Measurements from ENCODE around the gene PROX1.

The PROX1 gene

DNA sequence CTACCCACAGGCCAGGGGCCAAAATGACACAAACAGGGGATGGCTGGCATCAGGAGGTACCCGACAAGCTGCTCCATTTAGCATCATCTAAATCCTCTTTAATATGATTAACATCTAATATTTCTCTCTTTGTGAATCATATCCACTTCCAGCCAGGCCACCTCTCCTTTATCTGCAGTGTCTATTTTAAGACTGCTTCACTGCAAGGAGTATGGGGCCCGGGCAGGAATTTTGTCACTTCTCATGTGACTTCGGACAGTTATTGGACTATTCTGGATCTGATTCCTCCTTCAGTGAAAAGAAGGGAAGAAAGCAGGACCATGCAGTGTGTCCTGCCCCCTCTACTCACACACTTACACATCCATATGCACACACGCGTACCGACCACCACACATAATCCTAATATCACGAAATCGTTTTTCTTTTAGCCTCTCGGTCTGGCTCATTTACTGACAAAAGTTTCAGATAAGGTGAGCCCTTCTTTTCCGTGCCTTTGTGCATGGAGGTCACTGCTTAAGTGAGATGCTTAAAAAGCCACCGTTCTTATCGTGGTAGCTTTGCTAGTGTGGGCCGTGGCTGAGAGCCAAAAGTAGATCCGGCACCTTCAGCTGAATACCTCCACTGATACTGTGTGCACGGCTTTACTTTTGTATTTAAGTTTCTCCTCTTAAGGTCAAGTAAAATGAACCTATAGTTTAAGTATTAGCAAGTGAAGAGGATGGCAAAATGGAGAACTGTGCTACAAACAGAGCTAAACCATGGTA lies 26.0 kb downstream of the PROX1 start:
- Histone ChIP-seq H3K27ac (ENCODE audit: low read length) (no peak overlapping the region), H3K4me1 (ENCODE audit: insufficient read depth, low read length) (peaks cover 6% of the 10 kb centered on the region; the same call in 1 of the 2 replicates), H3K9me3 (ENCODE audit: insufficient read depth, low read depth, low read length) (no peaks in the 10 kb centered on the region), H3K27me3 (ENCODE audit: insufficient read depth, low read length) (no peaks in the 10 kb centered on the region), H3K9ac (ENCODE audit: low read depth, low read length) (no peak overlapping the region), H3K4me3 (ENCODE audit: low read length) (no peak overlapping the region), H3K36me3 (ENCODE audit: insufficient read depth, low read depth, low read length) (no peaks in the 10 kb centered on the region)

GRCh38 chr1:214014730-214015129 lies 27.0 kb downstream of the PROX1 start:
- H3K4me1 ChIP-seq (ENCODE audit: insufficient read depth, low read length), result peaks cover 6% of the 10 kb centered on the region; the same call in 1 of the 2 replicates

GRCh38 chr1:214017191-214017982 lies 29.6 kb downstream of the PROX1 start:
- H3K9ac ChIP-seq (ENCODE audit: low read depth, low read length), result no peak overlapping the region
- no peak overlapping the region for H3K4me3 ChIP-seq (ENCODE audit: low read length)
- H3K4me1 ChIP-seq (ENCODE audit: insufficient read depth, low read length), result peaks cover 6% of the 10 kb centered on the region; the same call in 1 of the 2 replicates
- H3K27ac ChIP-seq (ENCODE audit: low read length), result no peak overlapping the region
- no peaks in the 10 kb centered on the region for H3K27me3 ChIP-seq (ENCODE audit: insufficient read depth, low read length)
- no peaks in the 10 kb centered on the region for H3K36me3 ChIP-seq (ENCODE audit: insufficient read depth, low read depth, low read length)
- no peaks in the 10 kb centered on the region for H3K9me3 ChIP-seq (ENCODE audit: insufficient read depth, low read depth, low read length)

More at GRCh38 chr1:214014730-214015129, 27.0 kb downstream of the PROX1 start:
- no peaks in the 10 kb centered on the region for H3K27me3 ChIP-seq (ENCODE audit: insufficient read depth, low read length)
- no peak overlapping the region for H3K27ac ChIP-seq (ENCODE audit: low read length)
- no peaks in the 10 kb centered on the region for H3K36me3 ChIP-seq (ENCODE audit: insufficient read depth, low read depth, low read length)
- H3K9ac ChIP-seq (ENCODE audit: low read depth, low read length), result no peak overlapping the region
- H3K9me3 ChIP-seq (ENCODE audit: insufficient read depth, low read depth, low read length), result no peaks in the 10 kb centered on the region
- H3K4me3 ChIP-seq (ENCODE audit: low read length), result no peak overlapping the region

GRCh38 chr1:214018386-214019268 lies 30.9 kb downstream of the PROX1 start:
- Histone ChIP-seq H3K9me3 (ENCODE audit: insufficient read depth, low read depth, low read length) (no peaks in the 10 kb centered on the region), H3K27ac (ENCODE audit: low read length) (no peak overlapping the region), H3K27me3 (ENCODE audit: insufficient read depth, low read length) (no peaks in the 10 kb centered on the region), H3K9ac (ENCODE audit: low read depth, low read length) (no peak overlapping the region), H3K36me3 (ENCODE audit: insufficient read depth, low read depth, low read length) (no peaks in the 10 kb centered on the region), H3K4me1 (ENCODE audit: insufficient read depth, low read length) (peaks cover 6% of the 10 kb centered on the region; the same call in 1 of the 2 replicates), H3K4me3 (ENCODE audit: low read length) (no peak overlapping the region)

GRCh38 chr1:214019499-214019898 lies 31.7 kb downstream of the PROX1 start:
- H3K9ac ChIP-seq (ENCODE audit: low read depth, low read length), result no peak overlapping the region
- no peaks in the 10 kb centered on the region for H3K27me3 ChIP-seq (ENCODE audit: insufficient read depth, low read length)
- no peaks in the 10 kb centered on the region for H3K9me3 ChIP-seq (ENCODE audit: insufficient read depth, low read depth, low read length)
- no peak overlapping the region for H3K4me3 ChIP-seq (ENCODE audit: low read length)
- H3K4me1 ChIP-seq (ENCODE audit: insufficient read depth, low read length), result peaks cover 6% of the 10 kb centered on the region; the same call in 1 of the 2 replicates
- no peaks in the 10 kb centered on the region for H3K36me3 ChIP-seq (ENCODE audit: insufficient read depth, low read depth, low read length)
- H3K27ac ChIP-seq (ENCODE audit: low read length), result no peak overlapping the region

DNA sequence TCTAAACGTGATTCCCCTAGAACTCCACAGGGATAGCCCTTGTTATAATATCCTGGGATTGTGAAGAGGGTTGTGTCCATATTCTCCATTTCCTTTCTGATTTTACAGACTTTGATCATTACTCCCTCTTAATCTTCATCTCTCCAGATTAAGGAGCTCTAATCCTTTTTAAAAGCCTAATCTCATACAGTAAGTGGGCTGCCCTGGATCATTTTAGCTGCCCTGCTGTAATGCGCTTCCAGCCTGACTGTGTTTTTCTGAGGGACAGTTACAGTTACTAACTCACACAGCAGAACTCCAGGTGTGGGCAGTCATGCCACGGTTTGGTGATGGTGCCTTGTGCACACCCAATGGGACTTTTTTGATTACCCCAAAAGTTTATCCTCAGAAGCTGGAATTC lies 33.5 kb downstream of the PROX1 start:
- Histone ChIP-seq H3K4me1 (ENCODE audit: insufficient read depth, low read length) (peaks cover 3% of the 10 kb centered on the region; the same call in 1 of the 2 replicates), H3K9ac (ENCODE audit: low read depth, low read length) (no peak overlapping the region), H3K4me3 (ENCODE audit: low read length) (no peak overlapping the region), H3K27ac (ENCODE audit: low read length) (no peak overlapping the region), H3K36me3 (ENCODE audit: insufficient read depth, low read depth, low read length) (no peaks in the 10 kb centered on the region), H3K9me3 (ENCODE audit: insufficient read depth, low read depth, low read length) (no peaks in the 10 kb centered on the region), H3K27me3 (ENCODE audit: insufficient read depth, low read length) (no peaks in the 10 kb centered on the region)

- Histone ChIP-seq H3K9me3 (ENCODE audit: insufficient read depth, low read depth, low read length) (no peaks in the 10 kb centered on the region), H3K4me1 (ENCODE audit: insufficient read depth, low read length) (peaks cover 6% of the 10 kb centered on the region; the same call in 1 of the 2 replicates), H3K27ac (ENCODE audit: low read length) (no peak overlapping the region), H3K27me3 (ENCODE audit: insufficient read depth, low read length) (no peaks in the 10 kb centered on the region), H3K9ac (ENCODE audit: low read depth, low read length) (no peak overlapping the region), H3K4me3 (ENCODE audit: low read length) (no peak overlapping the region), H3K36me3 (ENCODE audit: insufficient read depth, low read depth, low read length) (no peaks in the 10 kb centered on the region)
These were observed 34.5 kb downstream of the PROX1 start for GRCh38 chr1:214022229-214022791.

DNA sequence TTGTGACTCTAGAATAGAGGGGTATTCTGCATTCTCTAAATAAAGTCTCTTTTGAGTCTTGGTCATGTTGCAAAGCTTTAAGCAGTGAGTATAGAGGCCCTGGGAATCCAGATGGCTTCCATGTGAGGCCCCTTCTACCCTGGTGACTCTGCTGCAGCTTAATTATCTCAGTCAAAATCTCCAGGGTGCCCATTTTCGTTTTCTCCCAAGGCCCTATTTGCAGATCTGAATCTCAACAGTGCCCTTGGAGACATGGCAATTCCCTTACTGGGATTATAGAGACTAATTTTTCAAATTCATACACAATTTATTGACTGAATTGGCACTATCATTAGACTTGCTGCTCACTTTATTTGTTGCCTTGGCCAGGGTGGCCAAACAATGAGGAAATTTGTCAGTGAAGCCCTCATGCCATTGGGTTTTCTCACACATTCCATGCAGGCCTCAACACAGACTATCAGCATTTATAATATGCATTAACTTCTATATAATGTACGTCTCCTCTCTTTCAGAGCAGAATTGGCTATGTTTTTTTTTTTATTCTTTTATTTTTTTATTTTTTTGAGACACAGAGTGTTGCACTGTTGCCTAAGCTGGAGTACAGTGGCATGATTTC lies 35.1 kb downstream of the PROX1 start:
- Histone ChIP-seq H3K36me3 (ENCODE audit: insufficient read depth, low read depth, low read length) (no peaks in the 10 kb centered on the region), H3K4me1 (ENCODE audit: insufficient read depth, low read length) (peaks cover 11% of the 10 kb centered on the region; the same call in 1 of the 2 replicates), H3K9me3 (ENCODE audit: insufficient read depth, low read depth, low read length) (no peaks in the 10 kb centered on the region), H3K9ac (ENCODE audit: low read depth, low read length) (no peak overlapping the region), H3K4me3 (ENCODE audit: low read length) (no peak overlapping the region), H3K27ac (ENCODE audit: low read length) (no peak overlapping the region), H3K27me3 (ENCODE audit: insufficient read depth, low read length) (no peaks in the 10 kb centered on the region)

GRCh38 chr1:214026985-214027384 lies 39.2 kb downstream of the PROX1 start:
- Histone ChIP-seq H3K9me3 (ENCODE audit: insufficient read depth, low read depth, low read length) (no peaks in the 10 kb centered on the region), H3K4me3 (ENCODE audit: low read length) (peak overlapping the region; percentile 34; the same call in 1 of the 2 replicates), H3K36me3 (ENCODE audit: insufficient read depth, low read depth, low read length) (no peaks in the 10 kb centered on the region), H3K27me3 (ENCODE audit: insufficient read depth, low read length) (peaks cover 10% of the 10 kb centered on the region; the same call in 1 of the 2 replicates), H3K27ac (ENCODE audit: low read length) (no peak overlapping the region), H3K4me1 (ENCODE audit: insufficient read depth, low read length) (peaks cover 49% of the 10 kb centered on the region), H3K9ac (ENCODE audit: low read depth, low read length) (peak overlapping the region; percentile 63; the same call in 1 of the 2 replicates)

GRCh38 chr1:214027498-214027897 lies 39.7 kb downstream of the PROX1 start:
- Histone ChIP-seq H3K9me3 (ENCODE audit: insufficient read depth, low read depth, low read length) (no peaks in the 10 kb centered on the region), H3K4me3 (ENCODE audit: low read length) (peak overlapping the region; percentile 34; the same call in 1 of the 2 replicates), H3K4me1 (ENCODE audit: insufficient read depth, low read length) (peaks cover 49% of the 10 kb centered on the region), H3K36me3 (ENCODE audit: insufficient read depth, low read depth, low read length) (no peaks in the 10 kb centered on the region), H3K9ac (ENCODE audit: low read depth, low read length) (peak overlapping the region; percentile 63; the same call in 1 of the 2 replicates), H3K27me3 (ENCODE audit: insufficient read depth, low read length) (peaks cover 10% of the 10 kb centered on the region; the same call in 1 of the 2 replicates), H3K27ac (ENCODE audit: low read length) (no peak overlapping the region)

Measured in iPS-20b (cell line).